NCI-H1048 (cell line): Measurements from ENCODE around the gene EEIG1.
"Not testable (repeated sequence)": the region's sequence is repeated elsewhere in the genome, so short reads cannot be mapped to it uniquely, and the experiment has no call there.

ENCODE experiments used
- DNase-seq: peaks from one replicate; lab custom pipeline; 2025; lab: John Stamatoyannopoulos, UW

EEIG1 gene

DNA sequence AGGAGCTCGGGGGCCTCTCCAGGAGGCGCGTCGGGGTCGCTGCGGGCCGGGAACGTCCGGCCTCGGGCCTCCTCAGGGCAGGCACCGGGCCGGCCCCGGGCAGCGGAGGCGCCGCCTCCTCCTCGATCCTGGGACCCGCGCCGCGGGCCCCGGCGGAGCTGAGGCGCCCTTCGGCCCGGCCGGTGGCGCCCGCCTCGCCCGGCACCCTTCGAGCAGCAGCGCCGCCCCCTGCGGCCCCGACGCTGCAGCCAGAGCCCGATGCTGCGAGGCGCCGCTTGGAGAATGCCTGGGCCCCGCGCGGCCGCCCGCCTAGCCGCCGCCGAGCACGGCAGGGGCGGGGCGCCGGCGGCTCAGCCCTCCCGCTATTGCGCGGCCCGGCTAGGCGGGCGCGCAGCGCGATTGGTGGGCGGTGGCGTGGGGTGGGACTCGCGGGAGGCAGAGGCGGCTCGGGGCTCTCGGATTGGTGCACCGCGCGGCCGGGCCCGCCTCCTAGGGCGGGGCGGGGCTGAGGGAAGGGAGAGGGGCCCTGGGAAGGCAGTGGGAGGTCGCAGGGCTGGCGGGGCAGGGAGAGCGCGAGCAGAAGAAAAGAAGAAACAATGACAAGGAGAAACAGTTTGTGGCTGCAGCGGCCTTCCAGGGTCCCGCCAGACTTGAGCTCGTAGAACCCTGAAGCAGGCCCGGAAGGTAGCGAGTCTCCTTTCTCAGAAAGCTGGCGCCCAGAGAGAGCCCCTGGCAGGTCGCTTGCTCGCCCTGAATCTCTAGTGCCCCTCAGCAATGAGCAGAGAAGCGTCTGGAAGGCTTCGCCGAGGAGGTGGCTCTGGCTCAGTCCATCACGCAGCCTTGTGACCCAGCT lies at the start of gene EEIG1:
Gene EEIG1 (minus strand): TSS at position 284 of the 853 bp plus-strand sequence. CDS start 852 bp downstream, outside the sequence.
- peak; percentile 84 for DNase-seq

DNA sequence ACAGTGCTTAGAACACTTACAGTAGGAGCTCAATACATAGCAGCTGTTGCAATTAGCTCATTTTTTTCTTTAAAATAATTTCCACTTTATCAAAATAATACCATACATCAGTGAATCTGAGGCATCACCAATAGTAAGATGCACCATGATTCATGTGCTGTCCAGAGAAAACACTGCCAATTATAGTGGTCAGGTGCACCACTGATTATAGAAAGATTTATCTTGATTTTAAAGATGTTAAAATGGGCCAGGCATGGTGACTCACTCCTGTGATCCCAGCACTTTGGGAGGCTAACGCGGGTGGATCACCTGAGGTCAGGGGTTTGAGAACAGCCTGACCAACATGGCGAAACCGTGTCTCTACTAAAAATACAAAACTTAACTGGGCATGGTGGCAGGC lies 46.9 kb upstream of the EEIG1 start:
- no peak for DNase-seq

DNA sequence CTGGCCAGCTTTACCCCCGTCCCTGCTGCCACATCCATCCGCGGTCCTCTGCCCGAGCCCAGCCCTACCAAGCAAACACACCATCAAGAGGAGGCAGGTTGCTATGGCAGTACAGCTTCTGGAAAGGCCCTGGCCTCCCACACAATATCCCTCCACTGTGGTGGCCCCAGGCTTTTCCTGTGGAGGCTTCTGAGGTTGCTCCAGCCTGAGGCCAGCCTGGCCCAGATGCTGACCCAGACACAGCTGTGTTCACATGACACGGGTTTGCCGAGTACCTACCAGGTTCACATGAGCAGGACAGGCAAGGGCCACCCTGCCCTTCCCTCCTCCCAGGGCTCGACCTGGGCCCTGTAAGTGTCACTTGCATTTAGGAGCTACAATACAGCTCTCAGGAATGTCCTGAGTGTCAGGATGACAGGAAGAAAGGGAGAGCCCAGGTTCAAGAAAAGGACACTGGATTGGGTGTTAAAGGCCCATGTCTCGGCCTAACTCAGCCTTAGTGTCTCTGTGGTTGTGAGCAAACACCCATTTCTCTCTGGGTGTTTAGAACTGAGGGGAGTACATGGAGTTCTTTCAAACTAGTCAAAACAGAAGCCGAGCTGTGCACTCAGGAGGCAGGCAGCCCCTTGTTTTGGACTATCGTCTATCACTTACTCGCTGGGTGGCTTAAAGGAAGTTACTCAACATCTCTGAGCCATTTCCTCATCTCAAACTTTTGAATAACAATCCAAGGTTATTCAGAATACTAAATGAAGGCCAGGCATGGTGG lies 46.2 kb upstream of the EEIG1 start:
- no peak for DNase-seq

DNA sequence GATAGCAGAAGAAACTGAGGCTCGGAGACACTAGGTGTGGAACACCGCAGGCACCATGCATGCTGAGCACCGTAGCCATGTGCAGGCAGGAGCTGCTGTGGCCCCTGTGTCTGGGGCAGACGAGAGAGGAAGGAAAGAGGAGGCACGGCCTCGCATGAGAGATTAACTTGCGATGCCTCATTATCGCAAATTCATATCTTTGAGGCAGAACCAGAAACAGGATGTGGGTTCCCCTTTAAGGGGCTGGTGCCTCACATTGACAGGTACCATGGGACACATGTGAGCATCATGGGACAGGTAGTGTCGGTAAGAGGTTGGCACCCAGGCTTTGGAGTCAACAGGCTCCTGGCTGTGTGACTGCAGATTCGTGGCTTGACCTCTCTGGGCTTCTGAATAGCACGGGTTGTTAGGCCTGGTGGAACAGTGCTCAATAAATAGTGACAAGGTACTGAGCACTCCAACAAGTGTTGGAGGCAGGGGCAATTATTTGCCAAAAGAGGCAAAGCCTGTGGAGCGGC lies 45.5 kb upstream of the EEIG1 start:
- no peak for DNase-seq

DNA sequence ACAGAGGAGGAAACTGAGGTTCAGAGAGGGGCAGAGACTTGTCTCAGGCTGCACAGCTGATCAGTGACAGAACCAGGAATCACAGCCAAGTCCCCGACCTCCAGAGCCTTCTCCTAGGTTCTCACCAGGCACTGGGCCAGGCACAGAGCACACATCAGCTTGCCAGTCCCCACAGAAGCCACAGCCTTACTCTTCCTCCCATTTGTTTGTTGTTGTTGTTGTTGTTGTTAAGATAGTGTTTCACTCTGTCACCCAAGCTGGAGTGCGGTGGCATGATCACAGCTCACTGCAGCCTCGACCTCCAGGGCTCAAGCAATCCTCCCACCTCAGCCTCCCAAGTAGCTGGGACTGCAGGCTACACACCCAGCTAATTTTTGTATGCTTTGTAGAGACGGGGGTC lies 44.9 kb upstream of the EEIG1 start:
- DNase-seq, result no peak

DNA sequence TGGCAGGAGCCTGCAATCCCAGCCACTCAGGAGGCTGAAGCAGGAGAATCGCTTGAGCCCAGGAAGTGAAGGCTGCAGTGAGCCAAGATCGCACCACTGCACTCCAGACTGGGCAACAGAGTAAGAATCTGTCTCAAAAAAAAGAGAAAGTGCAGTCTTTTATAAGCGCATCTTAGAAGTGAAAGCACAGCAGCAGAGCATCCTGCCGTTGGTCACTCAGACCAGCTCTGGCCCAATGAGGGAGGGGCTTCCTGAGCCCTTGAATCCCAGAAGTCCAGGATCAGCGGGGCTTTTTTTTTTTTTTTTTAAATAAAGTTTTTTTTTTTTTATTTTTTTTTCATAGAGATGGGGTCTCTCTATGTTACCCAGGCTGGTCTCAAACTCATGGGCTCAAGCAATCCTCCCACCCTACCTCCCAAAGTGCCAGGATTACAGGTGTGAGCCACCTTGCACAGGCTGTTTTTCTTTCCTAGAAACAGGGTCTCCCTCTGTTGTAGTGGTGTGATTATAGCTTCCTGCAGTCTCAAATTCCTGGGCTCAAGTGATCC lies 44.0 kb upstream of the EEIG1 start:
- no peak for DNase-seq

DNA sequence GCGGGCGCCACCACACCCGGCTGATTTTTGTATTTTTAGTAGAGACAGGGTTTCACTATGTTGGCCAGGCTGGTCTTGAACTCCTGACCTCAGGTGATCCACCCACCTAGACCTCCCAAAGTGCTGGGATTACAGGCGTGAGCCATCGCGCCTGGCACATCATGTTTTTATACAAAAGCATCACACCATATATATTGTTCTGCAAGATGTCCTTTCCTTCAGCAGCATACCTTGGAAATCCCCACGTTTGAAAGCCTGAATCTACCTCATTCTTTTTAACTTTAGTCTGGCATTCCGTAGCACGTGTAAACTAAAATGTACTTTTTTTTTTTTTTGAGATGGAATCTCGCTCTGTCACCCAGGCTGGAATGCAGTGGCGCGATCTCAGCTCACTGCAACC lies 42.9 kb upstream of the EEIG1 start:
- not testable (repeated sequence) for DNase-seq

DNA sequence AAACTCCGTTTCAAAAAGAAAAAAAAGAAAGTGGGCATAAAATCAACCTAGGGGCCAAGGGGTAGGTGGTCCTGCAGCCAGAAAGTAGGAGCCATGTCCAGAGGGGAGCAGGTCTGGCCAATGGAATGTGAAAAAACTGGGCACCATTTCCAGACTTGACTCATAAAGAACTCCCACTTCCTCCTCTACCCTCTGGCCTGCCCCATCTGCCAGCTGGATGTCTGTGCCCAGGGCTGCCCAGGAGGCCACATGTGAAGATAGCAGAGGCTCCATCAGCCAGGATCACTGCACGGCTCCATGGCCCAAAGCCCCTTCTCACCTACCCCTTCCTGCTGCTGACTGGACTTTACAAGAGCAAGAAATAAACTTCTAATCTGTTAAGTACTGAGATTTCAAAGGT lies 42.1 kb upstream of the EEIG1 start:
- no peak for DNase-seq

DNA sequence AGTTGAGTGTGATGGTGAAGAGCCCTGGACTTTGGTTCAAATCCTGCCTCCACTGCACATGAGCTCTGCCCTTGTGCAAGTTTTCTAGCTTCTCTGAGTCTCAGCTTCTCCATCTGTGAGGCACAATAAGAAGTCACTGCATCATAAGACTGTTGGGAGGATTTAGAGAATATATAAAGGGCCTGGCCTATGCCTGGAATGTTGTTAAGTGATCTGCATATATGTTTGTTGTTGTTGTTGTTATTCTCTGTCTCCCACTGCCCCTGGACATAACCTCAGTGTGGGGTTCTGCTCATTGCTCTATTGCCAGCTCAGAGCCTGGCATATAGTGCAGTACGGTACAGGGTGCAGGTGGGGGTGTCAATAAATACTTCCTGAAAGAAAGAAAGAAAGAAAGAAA lies 40.3 kb upstream of the EEIG1 start:
- DNase-seq, result no peak

DNA sequence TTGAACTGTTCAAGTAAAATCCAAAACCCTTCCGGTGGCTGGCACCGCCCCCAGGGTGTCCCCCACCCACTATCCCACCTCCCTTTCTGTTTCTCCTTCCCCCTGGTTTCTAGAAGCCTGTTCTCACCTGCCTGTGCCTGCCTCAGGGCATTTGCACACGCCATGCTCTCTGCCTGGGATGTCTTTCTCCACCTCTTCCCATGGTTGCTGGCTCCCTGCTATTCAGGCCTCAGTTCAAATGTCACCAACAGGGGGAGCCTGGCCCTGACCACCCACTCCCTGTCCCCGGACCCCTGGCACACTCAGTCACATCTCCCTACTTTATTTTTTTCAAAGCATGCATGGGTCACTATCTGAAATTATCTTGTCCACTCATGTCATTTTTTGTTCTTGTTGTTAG lies 39.9 kb upstream of the EEIG1 start:
- DNase-seq, result no peak

DNA sequence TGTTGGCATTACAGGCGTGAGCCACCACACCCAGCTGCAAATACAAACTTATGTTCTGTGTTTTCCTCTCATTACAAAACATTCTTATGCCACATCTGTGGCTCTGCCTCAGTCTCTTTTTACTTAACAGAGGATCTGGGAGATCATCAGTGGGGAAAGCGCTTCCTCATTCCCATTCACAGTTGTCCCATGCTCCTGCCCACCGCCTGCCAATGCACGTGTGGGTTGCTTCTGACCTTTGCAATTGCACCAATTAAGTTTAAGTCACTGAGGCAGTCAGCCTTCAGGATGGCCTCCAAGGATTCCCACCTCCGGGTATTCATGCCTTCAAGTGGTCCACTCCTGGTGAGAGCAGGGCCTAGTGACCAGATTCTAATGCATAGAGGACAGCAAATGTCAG lies 34.9 kb upstream of the EEIG1 start:
- DNase-seq, result no peak

DNA sequence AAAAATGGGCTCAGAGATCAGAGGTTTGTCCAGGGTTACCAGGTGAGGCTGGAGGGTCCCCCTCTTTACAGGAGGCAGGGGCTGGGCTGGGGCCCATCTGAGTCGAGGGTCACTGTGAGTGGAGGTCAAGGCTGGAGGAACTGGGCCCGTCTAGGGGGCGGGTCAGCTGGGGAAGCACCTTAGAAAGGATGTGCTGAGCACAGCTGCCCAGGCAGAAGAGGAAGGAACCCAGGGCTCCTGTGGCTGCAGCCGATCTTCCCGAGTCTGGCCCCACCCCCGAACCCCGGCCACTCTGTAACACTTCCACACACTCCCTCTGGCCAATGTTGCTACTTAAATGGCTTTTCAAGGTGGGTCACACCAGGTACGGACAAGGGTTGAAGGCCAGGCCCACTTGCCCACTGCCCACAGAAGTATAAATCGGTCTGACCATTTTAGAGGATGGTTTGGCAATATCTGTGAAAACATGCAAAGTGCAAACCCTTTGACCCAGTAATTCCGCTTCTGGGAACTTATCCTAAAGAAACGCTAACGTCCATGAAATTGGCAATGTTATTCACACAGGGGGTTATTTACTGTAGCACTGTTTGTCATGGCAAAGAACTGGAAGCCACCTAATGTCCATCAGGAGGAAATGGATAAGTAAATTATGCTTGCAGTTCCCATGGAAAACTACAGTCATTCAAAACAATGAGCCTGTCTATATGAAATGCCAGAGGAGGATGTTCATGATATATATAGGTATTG lies 30.5 kb upstream of the EEIG1 start:
- DNase-seq, result no peak

DNA sequence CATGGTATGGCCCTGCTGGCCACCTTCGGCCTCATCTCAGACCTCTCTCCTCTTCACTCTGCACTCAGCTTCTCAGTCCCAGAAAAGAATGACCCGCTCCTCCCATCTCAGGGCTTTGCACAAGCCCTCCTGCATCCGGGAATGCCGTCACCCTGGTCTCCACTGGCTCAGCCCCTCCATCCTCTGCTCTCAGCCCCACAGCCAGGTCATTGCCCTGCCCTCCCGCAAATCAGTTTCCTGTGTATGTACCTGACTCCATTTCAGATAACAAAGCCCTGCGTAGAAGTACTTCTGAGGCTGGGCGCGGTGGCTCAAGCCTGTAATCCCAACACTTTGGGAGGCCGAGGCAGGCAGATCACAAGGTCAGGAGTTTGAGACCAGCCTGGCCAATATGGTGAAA lies 28.9 kb upstream of the EEIG1 start:
- DNase-seq, result no peak

DNA sequence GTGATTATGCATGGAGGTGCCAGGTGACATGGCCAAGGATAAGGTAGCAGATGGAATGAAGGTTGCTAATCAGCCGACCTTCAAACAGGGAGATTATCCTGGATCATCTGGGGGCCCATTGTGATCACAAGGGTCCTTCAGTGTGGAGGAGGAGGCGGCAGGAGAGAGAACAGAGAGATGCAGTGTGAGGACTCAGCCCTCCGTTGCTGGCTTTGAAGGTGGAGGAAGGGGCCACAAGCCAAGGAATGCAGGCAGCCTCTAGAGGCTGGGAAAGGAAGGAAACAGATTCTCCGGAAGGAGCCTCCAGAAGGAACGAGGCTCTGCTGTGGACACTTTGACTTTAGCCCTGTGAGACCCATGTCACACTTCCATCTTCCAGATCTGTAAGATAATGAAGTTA lies 27.4 kb upstream of the EEIG1 start:
- no peak for DNase-seq

DNA sequence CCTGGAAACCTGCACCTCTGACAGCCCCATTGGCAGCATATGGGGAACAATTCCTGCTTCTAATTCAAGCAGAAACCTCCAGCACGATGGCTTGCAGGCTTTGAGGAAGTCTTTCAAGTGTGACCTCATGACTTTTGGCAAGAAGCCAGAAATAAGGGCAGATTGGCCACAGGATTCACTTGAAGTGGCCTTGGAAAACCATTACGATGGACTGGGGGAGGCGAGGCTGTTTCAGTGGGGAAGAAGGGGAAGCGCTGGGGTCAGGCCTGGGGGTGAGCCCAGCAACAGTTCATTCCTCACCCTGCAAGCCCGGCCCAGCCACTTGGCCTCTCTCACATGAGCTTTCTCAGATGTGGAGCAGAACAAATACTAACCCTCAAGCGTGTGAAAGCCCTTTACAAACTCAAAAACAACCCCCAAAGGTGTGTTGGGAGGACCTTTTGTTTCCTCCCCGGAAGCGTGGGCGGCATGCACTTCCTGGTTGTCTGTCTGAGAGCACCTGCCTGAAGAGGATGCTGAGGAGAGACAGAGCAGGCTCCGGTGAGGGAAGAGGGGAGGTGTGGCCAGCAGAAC lies 26.9 kb upstream of the EEIG1 start:
- DNase-seq, result no peak

DNA sequence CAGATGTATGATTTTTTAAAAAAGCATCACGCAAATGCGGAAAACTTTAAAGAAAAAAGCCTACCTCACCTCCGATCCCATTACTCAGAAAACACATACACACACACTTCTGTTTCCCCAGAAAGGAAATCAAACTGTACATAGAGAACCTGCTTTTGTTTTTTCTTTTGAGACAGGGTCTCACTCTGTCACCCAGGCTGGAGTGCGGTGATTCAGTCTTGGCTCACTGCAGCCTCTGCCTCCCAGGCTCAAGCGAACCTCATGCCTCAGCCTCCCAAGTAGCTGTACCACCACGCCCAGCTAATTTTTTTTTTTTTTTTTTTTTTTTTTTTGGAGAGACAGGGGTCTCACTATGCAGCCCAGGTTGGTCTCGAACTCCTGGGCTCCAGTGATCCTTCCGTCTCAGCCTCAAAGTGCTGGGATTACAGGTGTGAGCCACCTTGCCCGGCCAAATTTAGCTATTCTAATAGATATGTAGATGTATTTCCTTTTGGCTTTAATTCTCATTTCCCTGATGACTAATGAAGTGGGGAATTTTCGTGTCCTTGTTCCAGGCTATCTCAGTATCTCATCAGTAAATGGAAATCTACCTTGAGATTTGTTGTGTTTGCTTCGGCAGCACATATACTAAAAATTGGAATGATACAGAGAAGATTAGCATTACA lies 25.7 kb upstream of the EEIG1 start:
- DNase-seq, result no peak

DNA sequence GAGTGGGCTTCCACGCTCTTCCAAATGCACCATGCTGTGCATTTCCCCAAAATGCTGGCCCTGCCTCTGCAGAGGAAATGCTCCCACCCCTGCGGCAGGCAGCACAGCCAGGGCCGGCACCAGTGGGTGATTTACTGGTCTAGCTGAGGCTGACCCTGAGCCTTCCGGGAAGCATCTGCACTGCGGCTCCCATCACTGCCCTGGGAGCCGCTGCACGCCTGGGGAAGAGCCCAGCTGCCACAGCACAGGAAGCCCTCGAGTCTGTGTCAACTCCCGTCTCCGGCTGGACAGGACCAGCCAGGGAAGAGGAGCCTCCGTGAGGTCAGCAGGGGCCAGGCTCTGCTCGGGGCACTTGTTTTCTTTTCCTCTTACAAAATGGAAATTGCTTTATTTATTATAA lies 25.1 kb upstream of the EEIG1 start:
- no peak for DNase-seq

DNA sequence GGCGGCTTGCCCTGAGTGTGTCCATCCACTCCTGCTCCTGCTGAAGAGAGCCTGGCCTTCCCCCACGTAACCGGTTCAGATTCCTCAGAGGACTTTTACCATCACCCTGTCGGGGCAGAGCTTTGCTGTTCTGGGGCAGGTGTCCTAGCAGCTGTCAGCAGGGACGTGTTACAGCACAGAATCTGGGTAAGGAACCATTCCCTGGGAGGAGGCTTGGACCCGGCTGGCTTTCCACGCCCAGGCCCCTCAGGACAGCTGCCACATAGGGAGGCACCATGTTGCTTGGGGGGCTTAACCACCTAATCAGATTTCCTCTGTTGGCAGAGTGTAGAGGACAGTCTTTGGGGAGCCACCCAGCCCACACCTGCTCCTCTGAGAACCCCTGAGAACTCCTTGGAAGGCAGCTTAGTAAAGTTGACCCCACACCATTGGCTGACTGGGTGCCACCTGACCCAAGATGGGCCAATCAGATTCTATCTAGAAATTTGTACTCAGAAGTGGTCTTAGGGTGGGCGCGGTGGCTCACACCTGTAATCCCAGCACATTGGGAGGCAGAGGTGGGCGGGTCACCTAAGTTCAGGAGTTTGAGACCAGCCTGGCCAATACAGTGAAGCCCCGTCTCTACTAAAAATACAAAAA lies 23.3 kb upstream of the EEIG1 start:
- no peak for DNase-seq

DNA sequence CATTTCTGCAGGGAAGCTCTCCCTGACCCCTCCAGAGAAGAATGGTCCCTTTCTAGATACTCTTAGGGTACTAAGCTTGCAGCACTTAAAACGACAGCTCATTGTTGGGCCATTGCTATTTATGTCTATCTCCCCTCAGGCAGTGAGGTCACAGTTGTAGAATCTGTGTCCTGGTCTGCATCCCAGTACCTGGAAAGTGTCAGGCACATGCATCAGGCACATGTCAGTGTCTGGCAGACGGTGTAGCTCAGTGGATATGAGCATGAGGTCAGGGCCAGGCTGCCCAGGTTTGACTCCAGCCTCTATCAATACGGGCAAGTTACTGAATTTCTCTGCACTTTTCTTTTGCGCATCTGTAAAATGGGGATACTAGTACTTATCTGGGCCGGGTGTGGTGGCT lies 22.2 kb upstream of the EEIG1 start:
- DNase-seq, result no peak

DNA sequence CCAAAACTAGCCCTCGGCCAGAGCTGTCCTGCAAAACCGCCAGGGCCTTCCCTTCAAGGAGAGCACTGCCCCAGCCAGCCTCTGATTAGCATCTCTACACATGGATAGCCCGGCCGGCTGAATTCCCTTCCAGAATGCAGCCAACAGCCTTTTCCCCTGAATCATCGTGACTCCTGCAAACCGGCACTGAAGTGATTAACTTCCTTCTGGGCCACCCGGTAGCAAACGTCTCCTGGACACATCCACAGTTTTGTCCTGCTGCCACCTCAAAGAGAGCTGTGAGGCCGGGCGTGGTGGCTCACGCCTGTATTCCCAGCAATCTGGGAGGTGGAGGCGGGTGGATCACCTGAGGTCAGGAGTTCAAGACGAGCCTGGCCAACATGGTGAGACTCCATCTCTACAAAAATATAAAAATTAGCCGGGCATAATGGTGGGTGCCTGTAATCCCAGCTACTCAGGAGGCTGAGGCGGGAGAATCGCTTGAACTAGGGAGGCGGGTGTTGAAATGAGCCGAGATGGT lies 21.1 kb upstream of the EEIG1 start:
- no peak for DNase-seq
